Hepatocyte (in vitro differentiated cells): ENCODE measurements around the gene CPEB3. TPM values are rescaled to one million over a fixed set of nuclear protein-coding genes. Genes with fewer than 3 reads are reported as not detected.
A peak's percentile ranks its signal among the peaks of the same experiment; 100 is the strongest.

Source experiments
- DNase-seq: peaks from one replicate; pipeline ENCODE4 v3.0.0-alpha.2; 2016; ENCODE audit warnings: low spot score
- H2AFZ ChIP-seq: fragments of 200-600 bp; sonication (generic); 2 replicates; pipeline ENCODE4 v1.6.0; 2016; ENCODE audit warnings: antibody characterized with exemption, mild to moderate bottlenecking
- H3K27ac ChIP-seq: fragments of 200-600 bp; sonication (generic); 2 replicates; pipeline ENCODE4 v1.5.1; 2016; ENCODE audit warnings: mild to moderate bottlenecking
- H3K27me3 ChIP-seq: fragments of 200-600 bp; sonication (generic); 2 replicates; pipeline ENCODE4 v1.6.1; 2016
- H3K36me3 ChIP-seq: fragments of 200-600 bp; sonication (generic); replicated peaks from 2 replicates; pipeline ENCODE4 v1.5.1; 2016; ENCODE audit warnings: low read depth; ENCODE audit not compliant: insufficient read depth
- H3K4me1 ChIP-seq: fragments of 200-600 bp; sonication (generic); 2 replicates; pipeline ENCODE4 v1.5.1; 2016; ENCODE audit warnings: mild to moderate bottlenecking, moderate library complexity; ENCODE audit not compliant: insufficient read depth
- H3K4me2 ChIP-seq: fragments of 200-600 bp; sonication (generic); 2 replicates; pipeline ENCODE4 v1.6.0; 2016
- H3K4me3 ChIP-seq: fragments of 200-600 bp; sonication (generic); 2 replicates; pipeline ENCODE4 v1.5.1; 2016; ENCODE audit warnings: mild to moderate bottlenecking
- H3K79me2 ChIP-seq: fragments of 200-600 bp; sonication (generic); 2 replicates; pipeline ENCODE4 v1.6.0; 2017; ENCODE audit warnings: mild to moderate bottlenecking
- H3K9me2 ChIP-seq: fragments of 200-600 bp; sonication (generic); replicated peaks from 2 replicates; pipeline ENCODE4 v1.6.0; 2017; ENCODE audit warnings: mild to moderate bottlenecking; ENCODE audit not compliant: insufficient read depth
- H3K9me3 ChIP-seq: fragments of 200-600 bp; sonication (generic); 2 replicates; pipeline ENCODE4 v1.5.1; 2016; ENCODE audit warnings: low read depth, mild to moderate bottlenecking
- H4K20me1 ChIP-seq: fragments of 200-600 bp; sonication (generic); 2 replicates; pipeline ENCODE4 v1.6.0; 2016; ENCODE audit warnings: mild to moderate bottlenecking; ENCODE audit not compliant: insufficient read depth, poor library complexity, severe bottlenecking
- EZH2 ChIP-seq: fragments of 200-600 bp; sonication (generic); IDR thresholded peaks from 2 replicates; pipeline ENCODE4 v1.6.1; 2016; ENCODE audit warnings: antibody characterized with exemption, mild to moderate bottlenecking, borderline replicate concordance
- EZH2phosphoT487 ChIP-seq: fragments of 200-600 bp; sonication (generic); IDR thresholded peaks from one replicate; pipeline ENCODE4 v1.6.1; 2018; ENCODE audit warnings: antibody characterized with exemption, mild to moderate bottlenecking, low read depth, moderate library complexity; ENCODE audit not compliant: unreplicated experiment, severe bottlenecking
- WGBS: methylation state at CpG from one replicate; pipeline ENCODE4 v1.1.6; 2016; ENCODE audit warnings: low lambda C conversion rate; ENCODE audit errors: missing lambda C conversion rate; 5-methylcytosine and 5-hydroxymethylcytosine counted together
- polyA plus RNA-seq: library from polyadenylated mRNA; unstranded; fragments of >200 nt; fragmentation: Nextera tagmentation; extraction: Ambion mirVana; gene quantifications from 2 replicates; pipeline ENCODE4 v1.2.1, GENCODE V29; 2016
- total RNA-seq: library from RNA; depleted of rRNA; stranded (reverse); fragments of >200 nt; gene quantifications from 2 replicates; pipeline ENCODE4 v1.2.3, GENCODE V29; 2014
- TF ChIP-seq, protein P1 (sequence below): fragments of 200-600 bp; sonication (generic); IDR thresholded peaks from 2 replicates; pipeline ENCODE4 v1.5.1; 2016; ENCODE audit warnings: antibody characterized with exemption, mild to moderate bottlenecking; ENCODE audit not compliant: poor library complexity

Gene CPEB3
- total and polyA plus RNA-seq, 2 experiments from 2014 or later, result 4.0 to 4.9 TPM

DNA sequence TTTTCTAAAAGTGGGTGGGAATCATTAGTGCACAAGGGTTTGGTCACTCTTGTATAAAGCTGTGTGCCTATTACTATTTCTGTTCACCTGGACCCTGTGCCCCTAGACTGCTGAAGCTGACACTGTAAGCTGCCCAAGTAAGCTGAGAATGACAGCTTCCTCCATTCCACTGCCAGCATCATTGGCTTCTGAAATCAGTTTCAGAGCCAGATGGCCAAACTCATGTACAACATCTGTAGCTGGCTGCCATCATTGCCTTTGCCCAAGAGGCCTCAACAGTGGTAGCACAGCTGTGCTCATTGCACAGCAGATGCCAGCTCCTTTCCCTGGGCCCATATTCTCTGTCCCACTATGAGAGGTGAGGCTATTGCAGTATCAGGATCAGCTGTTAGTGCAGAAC is 165.7 kb downstream of the CPEB3 start:
- Histone ChIP-seq H3K79me2 (peaks cover 2% of the 10 kb centered on the region), H4K20me1 (no peaks in the 10 kb centered on the region), H3K4me1 (peaks cover 40% of the 10 kb centered on the region), H3K9me3 (no peaks in the 10 kb centered on the region), H3K4me3 (no peak overlapping the region), H3K27me3 (no peaks in the 10 kb centered on the region), H3K36me3 (no peaks in the 10 kb centered on the region), H3K4me2 (peak overlapping the region; percentile 21), H3K9me2 (no peaks in the 10 kb centered on the region), H2AFZ (no peak overlapping the region), H3K27ac (peak overlapping the region; percentile 71)
- no peak for DNase-seq
- TF ChIP-seq, protein P1, sequence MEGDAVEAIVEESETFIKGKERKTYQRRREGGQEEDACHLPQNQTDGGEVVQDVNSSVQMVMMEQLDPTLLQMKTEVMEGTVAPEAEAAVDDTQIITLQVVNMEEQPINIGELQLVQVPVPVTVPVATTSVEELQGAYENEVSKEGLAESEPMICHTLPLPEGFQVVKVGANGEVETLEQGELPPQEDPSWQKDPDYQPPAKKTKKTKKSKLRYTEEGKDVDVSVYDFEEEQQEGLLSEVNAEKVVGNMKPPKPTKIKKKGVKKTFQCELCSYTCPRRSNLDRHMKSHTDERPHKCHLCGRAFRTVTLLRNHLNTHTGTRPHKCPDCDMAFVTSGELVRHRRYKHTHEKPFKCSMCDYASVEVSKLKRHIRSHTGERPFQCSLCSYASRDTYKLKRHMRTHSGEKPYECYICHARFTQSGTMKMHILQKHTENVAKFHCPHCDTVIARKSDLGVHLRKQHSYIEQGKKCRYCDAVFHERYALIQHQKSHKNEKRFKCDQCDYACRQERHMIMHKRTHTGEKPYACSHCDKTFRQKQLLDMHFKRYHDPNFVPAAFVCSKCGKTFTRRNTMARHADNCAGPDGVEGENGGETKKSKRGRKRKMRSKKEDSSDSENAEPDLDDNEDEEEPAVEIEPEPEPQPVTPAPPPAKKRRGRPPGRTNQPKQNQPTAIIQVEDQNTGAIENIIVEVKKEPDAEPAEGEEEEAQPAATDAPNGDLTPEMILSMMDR, result no peak
- TF ChIP-seq EZH2phosphoT487 (no peak), EZH2 (no peak)

DNA sequence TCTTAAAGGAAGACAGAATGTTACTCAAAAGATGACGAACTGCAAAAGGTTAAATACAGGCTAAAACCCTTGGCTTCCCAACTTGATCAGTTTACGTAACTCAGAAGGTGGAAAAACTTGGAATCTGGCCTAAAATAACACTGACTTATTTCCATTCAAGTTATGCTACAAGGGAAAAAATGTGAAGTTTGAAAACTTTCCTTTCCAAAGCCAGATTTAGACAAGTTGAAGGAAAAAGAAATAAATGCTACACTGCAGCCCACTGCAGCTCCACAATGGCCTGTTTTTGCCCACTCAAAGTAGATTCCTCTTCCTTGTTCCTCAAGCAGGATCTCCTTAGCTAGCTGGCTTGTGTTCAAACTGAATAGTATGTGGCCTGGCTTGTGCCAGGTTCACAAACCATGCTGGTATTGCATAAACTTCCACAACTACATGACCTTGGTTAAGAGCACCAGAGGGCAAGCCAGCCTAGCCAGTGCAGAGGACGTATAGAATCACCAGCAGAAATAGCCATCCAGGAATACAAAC is 166.2 kb downstream of the CPEB3 start:
- Histone ChIP-seq H3K79me2 (peaks cover 2% of the 10 kb centered on the region), H4K20me1 (no peaks in the 10 kb centered on the region), H3K4me2 (peak overlapping the region; percentile 21), H3K4me3 (no peak overlapping the region), H3K9me3 (no peaks in the 10 kb centered on the region), H3K27me3 (no peaks in the 10 kb centered on the region), H3K27ac (peak overlapping the region; percentile 71), H2AFZ (no peak overlapping the region), H3K4me1 (peaks cover 40% of the 10 kb centered on the region), H3K9me2 (no peaks in the 10 kb centered on the region), H3K36me3 (no peaks in the 10 kb centered on the region)
- WGBS, result 45% methylated on average over 3 of the region's 3 CpGs
- no peak for TF ChIP-seq EZH2
- TF ChIP-seq, protein P1, result no peak
- TF ChIP-seq EZH2phosphoT487, result no peak
- peak; percentile 58 for DNase-seq

DNA sequence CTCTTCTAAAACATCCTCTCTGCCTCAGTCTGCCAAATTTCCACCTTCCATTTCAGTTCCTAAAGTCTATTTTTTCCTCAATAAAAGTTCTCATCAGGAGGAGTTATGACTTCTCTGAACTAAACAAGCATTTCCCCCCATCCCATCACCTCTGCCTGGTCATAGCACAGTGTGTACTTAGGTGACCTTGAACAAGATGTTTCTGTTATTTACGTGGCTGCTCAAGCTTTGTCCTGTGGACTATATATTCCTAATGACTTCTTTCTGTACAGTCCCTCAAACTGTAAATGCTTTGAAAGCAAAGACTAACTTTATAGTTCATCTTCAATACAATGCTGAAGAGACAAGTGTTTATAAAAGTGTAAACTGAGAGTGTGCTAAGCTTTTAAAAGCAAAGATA is 166.9 kb downstream of the CPEB3 start:
- Histone ChIP-seq H2AFZ (no peak overlapping the region), H4K20me1 (no peaks in the 10 kb centered on the region), H3K4me1 (peaks cover 40% of the 10 kb centered on the region), H3K27ac (peak overlapping the region; percentile 71), H3K36me3 (no peaks in the 10 kb centered on the region), H3K27me3 (no peaks in the 10 kb centered on the region), H3K9me3 (no peaks in the 10 kb centered on the region), H3K4me2 (peak overlapping the region; percentile 21), H3K4me3 (no peak overlapping the region), H3K79me2 (peaks cover 2% of the 10 kb centered on the region), H3K9me2 (no peaks in the 10 kb centered on the region)
- 32% methylated on average over 1 of the region's 1 CpG for WGBS
- peak; percentile 27 for TF ChIP-seq EZH2phosphoT487
- no peak for TF ChIP-seq EZH2
- peak; percentile 31 for DNase-seq

DNA sequence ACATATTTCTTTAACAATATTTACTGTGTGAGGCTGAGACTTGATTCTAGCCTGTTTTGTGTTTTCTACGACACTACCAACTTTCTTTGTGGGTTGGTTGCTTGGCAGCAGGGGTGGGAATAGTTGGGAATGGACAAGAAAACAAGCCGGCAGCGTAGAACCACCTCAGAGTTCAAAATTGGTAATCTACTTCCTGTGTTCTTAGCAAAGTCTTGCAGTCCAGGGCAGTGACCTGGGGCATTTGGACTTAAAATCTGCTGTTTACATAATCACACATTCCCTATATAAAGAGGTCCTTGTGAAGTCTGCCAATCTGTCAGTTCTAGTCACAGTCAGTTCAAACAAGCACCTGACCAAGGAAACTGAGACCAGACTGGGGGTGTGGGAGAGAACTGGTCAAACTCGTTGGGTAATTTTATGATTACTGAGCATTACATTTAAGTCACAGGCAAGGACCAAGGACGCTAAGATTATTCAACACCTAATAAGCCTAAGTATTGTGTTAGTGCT is 167.9 kb downstream of the CPEB3 start:
- H3K4me2 ChIP-seq, result peak overlapping the region; percentile 21
- H3K4me1 ChIP-seq, result peaks cover 40% of the 10 kb centered on the region
- H3K79me2 ChIP-seq, result peaks cover 2% of the 10 kb centered on the region
- H4K20me1 ChIP-seq, result no peaks in the 10 kb centered on the region
- no peaks in the 10 kb centered on the region for H3K36me3 ChIP-seq
- H3K9me3 ChIP-seq, result no peaks in the 10 kb centered on the region
- H3K9me2 ChIP-seq, result no peaks in the 10 kb centered on the region
- 30% methylated on average over 5 of the region's 5 CpGs for WGBS
- peak overlapping the region; percentile 45 for H3K27ac ChIP-seq
- H3K4me3 ChIP-seq, result no peak overlapping the region
- no peak overlapping the region for H2AFZ ChIP-seq
- H3K27me3 ChIP-seq, result no peaks in the 10 kb centered on the region
- TF ChIP-seq, protein P1, result no peak
- TF ChIP-seq EZH2phosphoT487, result no peak
- TF ChIP-seq EZH2, result no peak
- peak; percentile 25 for DNase-seq
